ENCODE data around the gene C3.

GRCh38 chr19:6739883-6740588 is 19.6 kb upstream of the C3 start:
- TF ChIP-seq, protein P1, sequence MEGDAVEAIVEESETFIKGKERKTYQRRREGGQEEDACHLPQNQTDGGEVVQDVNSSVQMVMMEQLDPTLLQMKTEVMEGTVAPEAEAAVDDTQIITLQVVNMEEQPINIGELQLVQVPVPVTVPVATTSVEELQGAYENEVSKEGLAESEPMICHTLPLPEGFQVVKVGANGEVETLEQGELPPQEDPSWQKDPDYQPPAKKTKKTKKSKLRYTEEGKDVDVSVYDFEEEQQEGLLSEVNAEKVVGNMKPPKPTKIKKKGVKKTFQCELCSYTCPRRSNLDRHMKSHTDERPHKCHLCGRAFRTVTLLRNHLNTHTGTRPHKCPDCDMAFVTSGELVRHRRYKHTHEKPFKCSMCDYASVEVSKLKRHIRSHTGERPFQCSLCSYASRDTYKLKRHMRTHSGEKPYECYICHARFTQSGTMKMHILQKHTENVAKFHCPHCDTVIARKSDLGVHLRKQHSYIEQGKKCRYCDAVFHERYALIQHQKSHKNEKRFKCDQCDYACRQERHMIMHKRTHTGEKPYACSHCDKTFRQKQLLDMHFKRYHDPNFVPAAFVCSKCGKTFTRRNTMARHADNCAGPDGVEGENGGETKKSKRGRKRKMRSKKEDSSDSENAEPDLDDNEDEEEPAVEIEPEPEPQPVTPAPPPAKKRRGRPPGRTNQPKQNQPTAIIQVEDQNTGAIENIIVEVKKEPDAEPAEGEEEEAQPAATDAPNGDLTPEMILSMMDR (IDR thresholded peaks at IDR 0.05 in 2 of 3, conservative IDR thresholded peaks at IDR 0.05 in 1 of 3; ENCODE audit: borderline replicate concordance in 1 of 3, insufficient read depth in 1 of 3, low read depth in 2 of 3, low read length in 2 of 3) = no peak
- no peak for TF ChIP-seq EZH2 (IDR thresholded peaks at IDR 0.05)
- TF ChIP-seq POLR2A (IDR thresholded peaks at IDR 0.05; ENCODE audit: borderline replicate concordance, extremely low read depth, insufficient read depth, insufficient read length) = no peak
- TF ChIP-seq ATF3 (IDR thresholded peaks at IDR 0.05) = no peak
- no peak for TF ChIP-seq EZH2phosphoT487 (IDR thresholded peaks at IDR 0.05; ENCODE audit: borderline replicate concordance)
